ENCODE measurements around the gene ARPC4.

The ARPC4 gene

DNA sequence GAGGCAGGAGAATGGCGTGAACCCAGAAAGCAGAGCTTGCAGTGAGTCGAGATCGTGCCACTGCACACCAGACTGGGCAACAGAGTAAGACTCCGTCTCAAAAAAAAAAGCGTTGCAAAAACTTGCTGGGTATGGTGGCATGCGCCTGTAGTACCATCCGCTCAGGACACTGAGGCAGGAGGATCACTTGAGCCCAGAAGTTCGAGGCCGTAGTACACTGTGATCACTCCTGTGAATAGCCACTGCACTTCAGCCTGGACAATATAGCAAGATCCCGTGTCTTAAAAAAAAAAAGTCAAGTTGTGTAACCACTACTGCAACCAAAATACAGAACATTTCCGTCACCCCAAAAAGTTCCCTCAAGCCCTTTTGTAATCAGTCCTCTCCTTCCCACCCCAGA is 1.5 kb downstream of the ARPC4 start:
- TF ChIP-seq TCF12 (IDR thresholded peaks at IDR 0.05; ENCODE audit: low read depth) (no peak), CEBPB (IDR thresholded peaks at IDR 0.05) (no peak), RAD21 (IDR thresholded peaks at IDR 0.05; ENCODE audit: low read depth) (no peak), EGR1 (IDR thresholded peaks at IDR 0.05) (no peak), EP300 (IDR thresholded peaks at IDR 0.05; ENCODE audit: borderline replicate concordance) (no peak), NFIC (IDR thresholded peaks at IDR 0.05) (no peak), FOXM1 (IDR thresholded peaks at IDR 0.05; ENCODE audit: borderline replicate concordance, low read depth) (no peak), CREB1 (IDR thresholded peaks at IDR 0.05; ENCODE audit: low read depth) (no peak), YY1 (IDR thresholded peaks at IDR 0.05; ENCODE audit: low read depth) (no peak), ZBTB7A (IDR thresholded peaks at IDR 0.05; ENCODE audit: low read depth) (no peak)
- TF ChIP-seq, protein P1, sequence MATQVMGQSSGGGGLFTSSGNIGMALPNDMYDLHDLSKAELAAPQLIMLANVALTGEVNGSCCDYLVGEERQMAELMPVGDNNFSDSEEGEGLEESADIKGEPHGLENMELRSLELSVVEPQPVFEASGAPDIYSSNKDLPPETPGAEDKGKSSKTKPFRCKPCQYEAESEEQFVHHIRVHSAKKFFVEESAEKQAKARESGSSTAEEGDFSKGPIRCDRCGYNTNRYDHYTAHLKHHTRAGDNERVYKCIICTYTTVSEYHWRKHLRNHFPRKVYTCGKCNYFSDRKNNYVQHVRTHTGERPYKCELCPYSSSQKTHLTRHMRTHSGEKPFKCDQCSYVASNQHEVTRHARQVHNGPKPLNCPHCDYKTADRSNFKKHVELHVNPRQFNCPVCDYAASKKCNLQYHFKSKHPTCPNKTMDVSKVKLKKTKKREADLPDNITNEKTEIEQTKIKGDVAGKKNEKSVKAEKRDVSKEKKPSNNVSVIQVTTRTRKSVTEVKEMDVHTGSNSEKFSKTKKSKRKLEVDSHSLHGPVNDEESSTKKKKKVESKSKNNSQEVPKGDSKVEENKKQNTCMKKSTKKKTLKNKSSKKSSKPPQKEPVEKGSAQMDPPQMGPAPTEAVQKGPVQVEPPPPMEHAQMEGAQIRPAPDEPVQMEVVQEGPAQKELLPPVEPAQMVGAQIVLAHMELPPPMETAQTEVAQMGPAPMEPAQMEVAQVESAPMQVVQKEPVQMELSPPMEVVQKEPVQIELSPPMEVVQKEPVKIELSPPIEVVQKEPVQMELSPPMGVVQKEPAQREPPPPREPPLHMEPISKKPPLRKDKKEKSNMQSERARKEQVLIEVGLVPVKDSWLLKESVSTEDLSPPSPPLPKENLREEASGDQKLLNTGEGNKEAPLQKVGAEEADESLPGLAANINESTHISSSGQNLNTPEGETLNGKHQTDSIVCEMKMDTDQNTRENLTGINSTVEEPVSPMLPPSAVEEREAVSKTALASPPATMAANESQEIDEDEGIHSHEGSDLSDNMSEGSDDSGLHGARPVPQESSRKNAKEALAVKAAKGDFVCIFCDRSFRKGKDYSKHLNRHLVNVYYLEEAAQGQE (IDR thresholded peaks at IDR 0.05; ENCODE audit: low read depth), result no peak

DNA sequence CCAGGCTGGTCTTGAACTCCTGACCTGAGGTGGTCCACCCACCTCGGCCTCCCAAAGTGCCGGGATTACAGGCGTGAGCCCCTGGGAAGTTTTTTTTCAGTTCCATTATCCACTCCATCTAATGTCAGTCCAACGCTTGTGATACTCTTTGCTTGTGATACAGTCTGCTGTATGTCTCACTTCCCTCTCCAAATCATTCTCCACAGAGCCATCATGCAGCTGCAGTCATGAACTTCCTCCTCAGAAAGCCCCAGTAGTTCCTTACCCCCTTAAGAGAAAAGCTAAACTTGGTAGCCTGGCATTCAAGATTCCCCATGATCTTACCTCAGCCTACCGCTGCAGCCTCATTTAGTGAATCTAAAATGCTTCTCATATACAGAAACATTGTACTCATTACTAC is 2.3 kb downstream of the ARPC4 start:
- TF ChIP-seq TAF1 (IDR thresholded peaks at IDR 0.05; ENCODE audit: low read depth), result no peak

DNA sequence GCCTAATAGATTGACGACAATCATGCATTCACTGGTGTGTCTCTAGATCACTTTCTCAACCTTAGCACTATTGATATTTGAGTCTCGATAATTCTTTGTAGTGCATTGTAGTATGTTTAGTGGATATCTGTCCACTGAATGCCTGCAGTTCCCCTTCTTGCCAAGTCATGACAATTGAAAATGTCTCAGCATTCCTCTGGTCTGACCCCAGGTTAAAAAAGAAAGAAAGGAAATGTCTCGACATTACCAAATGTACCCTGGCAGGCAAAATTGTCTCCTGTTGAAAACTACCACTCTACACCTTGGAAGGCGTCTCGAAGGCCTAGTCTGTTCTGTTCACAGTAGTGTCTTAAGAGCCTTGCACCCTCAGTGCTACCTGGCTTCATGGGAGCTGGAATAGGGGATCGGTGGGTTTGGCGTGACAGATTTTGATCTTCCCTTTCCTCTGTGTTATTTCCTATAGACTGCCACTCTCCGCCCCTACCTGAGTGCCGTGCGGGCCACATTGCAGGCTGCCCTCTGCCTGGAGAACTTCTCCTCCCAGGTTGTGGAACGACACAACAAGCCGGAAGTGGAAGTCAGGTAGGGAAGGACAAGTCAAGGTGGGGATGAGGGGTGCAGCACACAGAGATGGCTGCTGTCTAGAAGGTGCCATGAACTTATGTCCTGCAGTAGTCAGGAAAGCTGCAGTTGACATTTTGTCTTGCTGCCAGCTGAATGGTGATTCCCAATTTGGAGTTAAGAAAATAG is 4.5 kb downstream of the ARPC4 start:
- TF ChIP-seq ZBTB7A (IDR thresholded peaks at IDR 0.05; ENCODE audit: low read depth), result no peak
- TF ChIP-seq, protein P1 (IDR thresholded peaks at IDR 0.05; ENCODE audit: low read depth), result no peak

DNA sequence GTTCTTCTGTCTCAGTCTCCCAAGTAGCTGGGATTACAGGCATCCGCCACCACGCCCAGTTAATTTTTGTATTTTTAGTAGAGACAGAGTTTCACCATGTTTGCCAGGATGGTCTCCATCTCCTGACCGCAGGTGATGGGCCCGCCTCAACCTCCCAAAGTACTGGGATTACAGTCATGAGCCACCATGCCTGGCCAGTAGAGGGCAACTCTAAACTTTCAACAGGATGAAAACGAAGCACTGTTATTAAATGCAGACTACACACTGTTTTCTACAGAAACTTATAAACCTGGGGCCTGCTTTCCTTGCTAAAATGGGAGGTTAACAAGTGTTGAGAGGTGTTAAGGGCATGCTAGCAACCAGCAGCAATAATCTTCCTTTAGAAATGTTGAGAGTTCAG is 7.6 kb downstream of the ARPC4 start:
- TF ChIP-seq RAD21 (IDR thresholded peaks at IDR 0.05; ENCODE audit: low read depth) (no peak), CEBPB (IDR thresholded peaks at IDR 0.05) (no peak), FOXM1 (IDR thresholded peaks at IDR 0.05; ENCODE audit: borderline replicate concordance, low read depth) (no peak), TCF12 (IDR thresholded peaks at IDR 0.05; ENCODE audit: low read depth) (no peak), CREB1 (IDR thresholded peaks at IDR 0.05; ENCODE audit: low read depth) (no peak), TEAD4 (IDR thresholded peaks at IDR 0.05) (no peak), EGR1 (IDR thresholded peaks at IDR 0.05) (no peak)
- TF ChIP-seq, protein P1 (IDR thresholded peaks at IDR 0.05; ENCODE audit: low read depth), result no peak
- TF ChIP-seq, protein P2, sequence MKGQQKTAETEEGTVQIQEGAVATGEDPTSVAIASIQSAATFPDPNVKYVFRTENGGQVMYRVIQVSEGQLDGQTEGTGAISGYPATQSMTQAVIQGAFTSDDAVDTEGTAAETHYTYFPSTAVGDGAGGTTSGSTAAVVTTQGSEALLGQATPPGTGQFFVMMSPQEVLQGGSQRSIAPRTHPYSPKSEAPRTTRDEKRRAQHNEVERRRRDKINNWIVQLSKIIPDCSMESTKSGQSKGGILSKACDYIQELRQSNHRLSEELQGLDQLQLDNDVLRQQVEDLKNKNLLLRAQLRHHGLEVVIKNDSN (IDR thresholded peaks at IDR 0.05), result no peak
- TF ChIP-seq, protein P3, sequence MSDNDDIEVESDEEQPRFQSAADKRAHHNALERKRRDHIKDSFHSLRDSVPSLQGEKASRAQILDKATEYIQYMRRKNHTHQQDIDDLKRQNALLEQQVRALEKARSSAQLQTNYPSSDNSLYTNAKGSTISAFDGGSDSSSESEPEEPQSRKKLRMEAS (IDR thresholded peaks at IDR 0.05), result no peak

DNA sequence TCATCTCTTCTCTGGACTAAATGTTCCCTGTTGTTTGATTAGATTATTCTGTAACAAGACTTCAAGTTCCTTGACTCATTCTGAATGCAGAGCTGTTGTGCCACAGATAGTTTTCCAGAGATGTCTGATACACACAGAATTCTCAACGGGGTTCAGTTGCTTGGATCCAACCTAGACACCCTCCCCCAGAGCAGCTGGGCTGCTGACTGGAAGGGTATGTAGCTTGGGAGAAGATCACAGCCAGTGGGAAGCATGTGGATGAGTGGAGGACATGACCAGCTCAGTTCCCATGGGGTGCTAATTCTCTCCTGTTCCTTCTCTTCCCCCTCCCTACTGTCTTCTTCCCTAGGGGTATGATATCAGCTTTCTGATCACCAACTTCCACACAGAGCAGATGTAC is 10.6 kb downstream of the ARPC4 start:
- TF ChIP-seq ZBTB7A (IDR thresholded peaks at IDR 0.05; ENCODE audit: low read depth) (no peak), RAD21 (IDR thresholded peaks at IDR 0.05; ENCODE audit: low read depth) (no peak), TEAD4 (IDR thresholded peaks at IDR 0.05) (no peak), EP300 (IDR thresholded peaks at IDR 0.05; ENCODE audit: borderline replicate concordance) (no peak), TAF1 (IDR thresholded peaks at IDR 0.05; ENCODE audit: low read depth) (no peak)

DNA sequence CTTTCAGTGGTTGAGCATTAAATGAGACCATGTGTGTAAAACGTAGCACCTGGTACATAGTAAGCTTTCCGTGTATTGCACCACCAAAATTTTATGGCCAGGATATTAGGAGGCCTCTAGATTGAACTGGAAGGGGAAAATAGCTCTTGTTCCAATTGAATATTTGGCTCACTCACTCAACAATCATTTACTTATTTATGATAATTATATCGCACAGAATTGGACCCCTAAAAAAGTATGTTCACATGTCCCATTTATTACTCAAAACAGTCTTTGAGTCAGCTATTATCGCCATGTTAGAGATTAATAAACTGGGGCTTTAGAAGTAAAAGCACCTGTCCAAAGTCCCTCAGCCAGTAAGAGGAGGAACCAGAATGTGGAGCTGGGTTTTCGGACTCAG is 12.1 kb downstream of the ARPC4 start:
- TF ChIP-seq RAD21 (IDR thresholded peaks at IDR 0.05; ENCODE audit: low read depth) (no peak), FOXM1 (IDR thresholded peaks at IDR 0.05; ENCODE audit: borderline replicate concordance, low read depth) (no peak), CEBPB (IDR thresholded peaks at IDR 0.05) (no peak), YY1 (IDR thresholded peaks at IDR 0.05; ENCODE audit: low read depth) (no peak), CREB1 (IDR thresholded peaks at IDR 0.05; ENCODE audit: low read depth) (no peak), EP300 (IDR thresholded peaks at IDR 0.05; ENCODE audit: borderline replicate concordance) (no peak), TAF1 (IDR thresholded peaks at IDR 0.05; ENCODE audit: low read depth) (no peak), NFIC (IDR thresholded peaks at IDR 0.05) (no peak)
- TF ChIP-seq, protein P3 (IDR thresholded peaks at IDR 0.05), result no peak
- TF ChIP-seq, protein P2 (IDR thresholded peaks at IDR 0.05), result no peak

All from Ishikawa (cell line).